ENCODE results near the gene DCLK3.

DNA sequence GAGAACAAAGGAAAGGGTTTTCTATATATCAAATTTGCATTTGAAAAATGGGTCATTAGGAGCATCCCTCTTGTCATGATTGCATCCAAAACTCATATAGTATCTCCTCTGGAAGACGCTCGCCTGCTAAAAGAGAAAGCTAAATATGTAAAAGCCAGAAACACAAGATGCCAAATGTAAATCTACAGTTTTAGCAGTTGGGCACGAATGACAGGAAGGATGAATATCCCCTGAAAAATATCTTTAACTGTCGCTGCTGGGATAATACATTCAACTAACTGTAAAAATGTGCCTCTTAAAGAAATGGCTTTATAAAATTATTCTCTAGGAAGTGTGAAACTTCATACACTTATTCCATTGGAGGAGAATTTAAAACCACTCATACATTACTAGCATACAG, 101.7 kb downstream of the DCLK3 start:
- TF ChIP-seq, protein P1, sequence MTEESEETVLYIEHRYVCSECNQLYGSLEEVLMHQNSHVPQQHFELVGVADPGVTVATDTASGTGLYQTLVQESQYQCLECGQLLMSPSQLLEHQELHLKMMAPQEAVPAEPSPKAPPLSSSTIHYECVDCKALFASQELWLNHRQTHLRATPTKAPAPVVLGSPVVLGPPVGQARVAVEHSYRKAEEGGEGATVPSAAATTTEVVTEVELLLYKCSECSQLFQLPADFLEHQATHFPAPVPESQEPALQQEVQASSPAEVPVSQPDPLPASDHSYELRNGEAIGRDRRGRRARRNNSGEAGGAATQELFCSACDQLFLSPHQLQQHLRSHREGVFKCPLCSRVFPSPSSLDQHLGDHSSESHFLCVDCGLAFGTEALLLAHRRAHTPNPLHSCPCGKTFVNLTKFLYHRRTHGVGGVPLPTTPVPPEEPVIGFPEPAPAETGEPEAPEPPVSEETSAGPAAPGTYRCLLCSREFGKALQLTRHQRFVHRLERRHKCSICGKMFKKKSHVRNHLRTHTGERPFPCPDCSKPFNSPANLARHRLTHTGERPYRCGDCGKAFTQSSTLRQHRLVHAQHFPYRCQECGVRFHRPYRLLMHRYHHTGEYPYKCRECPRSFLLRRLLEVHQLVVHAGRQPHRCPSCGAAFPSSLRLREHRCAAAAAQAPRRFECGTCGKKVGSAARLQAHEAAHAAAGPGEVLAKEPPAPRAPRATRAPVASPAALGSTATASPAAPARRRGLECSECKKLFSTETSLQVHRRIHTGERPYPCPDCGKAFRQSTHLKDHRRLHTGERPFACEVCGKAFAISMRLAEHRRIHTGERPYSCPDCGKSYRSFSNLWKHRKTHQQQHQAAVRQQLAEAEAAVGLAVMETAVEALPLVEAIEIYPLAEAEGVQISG (CRISPR knock-in tag; IDR thresholded peaks at IDR 0.05) = no peak
- TF ChIP-seq, protein P2, sequence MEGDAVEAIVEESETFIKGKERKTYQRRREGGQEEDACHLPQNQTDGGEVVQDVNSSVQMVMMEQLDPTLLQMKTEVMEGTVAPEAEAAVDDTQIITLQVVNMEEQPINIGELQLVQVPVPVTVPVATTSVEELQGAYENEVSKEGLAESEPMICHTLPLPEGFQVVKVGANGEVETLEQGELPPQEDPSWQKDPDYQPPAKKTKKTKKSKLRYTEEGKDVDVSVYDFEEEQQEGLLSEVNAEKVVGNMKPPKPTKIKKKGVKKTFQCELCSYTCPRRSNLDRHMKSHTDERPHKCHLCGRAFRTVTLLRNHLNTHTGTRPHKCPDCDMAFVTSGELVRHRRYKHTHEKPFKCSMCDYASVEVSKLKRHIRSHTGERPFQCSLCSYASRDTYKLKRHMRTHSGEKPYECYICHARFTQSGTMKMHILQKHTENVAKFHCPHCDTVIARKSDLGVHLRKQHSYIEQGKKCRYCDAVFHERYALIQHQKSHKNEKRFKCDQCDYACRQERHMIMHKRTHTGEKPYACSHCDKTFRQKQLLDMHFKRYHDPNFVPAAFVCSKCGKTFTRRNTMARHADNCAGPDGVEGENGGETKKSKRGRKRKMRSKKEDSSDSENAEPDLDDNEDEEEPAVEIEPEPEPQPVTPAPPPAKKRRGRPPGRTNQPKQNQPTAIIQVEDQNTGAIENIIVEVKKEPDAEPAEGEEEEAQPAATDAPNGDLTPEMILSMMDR (CRISPR knock-in tag; IDR thresholded peaks at IDR 0.05) = no peak
- TF ChIP-seq, protein P3, sequence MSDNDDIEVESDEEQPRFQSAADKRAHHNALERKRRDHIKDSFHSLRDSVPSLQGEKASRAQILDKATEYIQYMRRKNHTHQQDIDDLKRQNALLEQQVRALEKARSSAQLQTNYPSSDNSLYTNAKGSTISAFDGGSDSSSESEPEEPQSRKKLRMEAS (IDR thresholded peaks at IDR 0.05) = no peak
